ENCODE data around the gene AQP1. TPM values are rescaled to one million over a fixed set of nuclear protein-coding genes. Genes with fewer than 3 reads are reported as not detected.

Gene AQP1
- total and polyA plus RNA-seq, 3 donors from 2014 or later: 15.2 to 55.8 (median 28.1) TPM

DNA sequence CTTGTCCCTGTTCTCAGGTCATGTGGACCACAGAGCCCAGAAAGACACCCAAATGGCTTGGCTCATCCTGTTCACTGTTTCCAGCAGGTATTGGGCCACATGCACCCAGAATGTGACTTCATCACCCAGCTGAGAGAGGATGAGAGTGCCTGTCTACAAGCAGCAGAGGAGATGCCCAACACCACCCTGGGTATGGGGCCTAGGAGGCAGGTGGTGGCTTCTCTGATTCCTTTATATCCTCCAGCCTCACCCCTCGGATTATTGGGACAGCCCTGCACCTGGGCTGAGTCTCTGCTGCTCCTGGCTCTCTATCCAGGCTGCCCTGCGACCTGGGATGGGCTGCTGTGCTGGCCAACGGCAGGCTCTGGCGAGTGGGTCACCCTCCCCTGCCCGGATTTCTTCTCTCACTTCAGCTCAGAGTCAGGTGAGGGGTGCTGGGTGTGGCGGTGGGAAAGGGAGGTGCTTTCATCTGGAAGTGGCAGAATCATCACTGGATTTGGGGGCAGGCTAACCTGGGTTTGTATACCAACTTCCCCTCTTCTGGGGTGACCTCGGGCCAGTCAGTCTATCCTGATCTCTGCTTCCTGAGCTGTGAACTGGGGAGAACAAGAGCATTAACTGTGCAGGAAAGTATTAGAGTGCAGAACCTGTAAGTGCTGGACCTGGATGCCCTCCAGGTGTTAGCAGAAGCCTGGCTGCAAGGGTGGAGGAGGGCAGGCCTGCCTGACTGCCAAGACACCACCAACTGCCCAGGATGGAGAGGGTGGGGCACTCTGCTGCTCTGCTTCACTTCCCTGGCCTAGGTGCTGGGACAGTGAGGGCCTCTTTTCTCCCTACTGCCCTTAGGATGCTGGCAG is 57.3 kb downstream of the AQP1 start:
- H3K4me3 ChIP-seq: no peak overlapping the region
- no peaks in the 10 kb centered on the region for H3K4me1 ChIP-seq
- intact Hi-C loops (cut with DNase I; ENCODE audit: low total_unique reads): no loop called here
- H3K9me3 ChIP-seq: no peaks in the 10 kb centered on the region
- H3K27me3 ChIP-seq: no peaks in the 10 kb centered on the region
- 86 to 95% methylated on average over 7 of the region's 7 CpGs for WGBS, 2 donors
- no peak overlapping the region for H3K27ac ChIP-seq
- DNase-seq: no peak
- no peaks in the 10 kb centered on the region for H3K36me3 ChIP-seq (ENCODE audit: low read depth, missing control alignments)
- TF ChIP-seq, protein P1, sequence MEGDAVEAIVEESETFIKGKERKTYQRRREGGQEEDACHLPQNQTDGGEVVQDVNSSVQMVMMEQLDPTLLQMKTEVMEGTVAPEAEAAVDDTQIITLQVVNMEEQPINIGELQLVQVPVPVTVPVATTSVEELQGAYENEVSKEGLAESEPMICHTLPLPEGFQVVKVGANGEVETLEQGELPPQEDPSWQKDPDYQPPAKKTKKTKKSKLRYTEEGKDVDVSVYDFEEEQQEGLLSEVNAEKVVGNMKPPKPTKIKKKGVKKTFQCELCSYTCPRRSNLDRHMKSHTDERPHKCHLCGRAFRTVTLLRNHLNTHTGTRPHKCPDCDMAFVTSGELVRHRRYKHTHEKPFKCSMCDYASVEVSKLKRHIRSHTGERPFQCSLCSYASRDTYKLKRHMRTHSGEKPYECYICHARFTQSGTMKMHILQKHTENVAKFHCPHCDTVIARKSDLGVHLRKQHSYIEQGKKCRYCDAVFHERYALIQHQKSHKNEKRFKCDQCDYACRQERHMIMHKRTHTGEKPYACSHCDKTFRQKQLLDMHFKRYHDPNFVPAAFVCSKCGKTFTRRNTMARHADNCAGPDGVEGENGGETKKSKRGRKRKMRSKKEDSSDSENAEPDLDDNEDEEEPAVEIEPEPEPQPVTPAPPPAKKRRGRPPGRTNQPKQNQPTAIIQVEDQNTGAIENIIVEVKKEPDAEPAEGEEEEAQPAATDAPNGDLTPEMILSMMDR (IDR thresholded peaks at IDR 0.05): no peak
- no peak for TF ChIP-seq POLR2A (IDR thresholded peaks at IDR 0.05)

DNA sequence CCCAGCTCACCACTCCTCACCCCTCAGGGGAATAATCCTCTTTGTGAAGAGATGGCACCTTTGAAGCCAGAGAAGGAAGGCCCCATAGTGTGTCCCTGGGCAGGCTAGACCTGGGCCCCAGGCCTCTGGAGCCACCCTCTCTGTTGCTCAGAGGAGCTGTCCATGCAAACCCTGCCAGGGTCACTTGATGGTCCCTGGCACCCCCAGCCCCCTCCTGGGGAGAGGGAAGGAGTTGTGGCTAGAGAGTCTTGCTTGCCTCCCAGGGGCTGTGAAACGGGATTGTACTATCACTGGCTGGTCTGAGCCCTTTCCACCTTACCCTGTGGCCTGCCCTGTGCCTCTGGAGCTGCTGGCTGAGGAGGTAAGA is 57.9 kb downstream of the AQP1 start:
- no peak overlapping the region for H3K27ac ChIP-seq
- H3K27me3 ChIP-seq: no peaks in the 10 kb centered on the region
- no peaks in the 10 kb centered on the region for H3K9me3 ChIP-seq
- no peak for DNase-seq
- 85% methylated on average over 1 of the region's 1 CpG; no CpG with 5 or more reads in 1 of the 2 donors for WGBS, 2 donors
- TF ChIP-seq, protein P1 (IDR thresholded peaks at IDR 0.05): no peak
- TF ChIP-seq POLR2A (IDR thresholded peaks at IDR 0.05): no peak
- no peaks in the 10 kb centered on the region for H3K4me1 ChIP-seq
- H3K36me3 ChIP-seq (ENCODE audit: low read depth, missing control alignments): no peaks in the 10 kb centered on the region
- intact Hi-C loops (cut with DNase I; ENCODE audit: low total_unique reads): no loop called here
- no peak overlapping the region for H3K4me3 ChIP-seq

DNA sequence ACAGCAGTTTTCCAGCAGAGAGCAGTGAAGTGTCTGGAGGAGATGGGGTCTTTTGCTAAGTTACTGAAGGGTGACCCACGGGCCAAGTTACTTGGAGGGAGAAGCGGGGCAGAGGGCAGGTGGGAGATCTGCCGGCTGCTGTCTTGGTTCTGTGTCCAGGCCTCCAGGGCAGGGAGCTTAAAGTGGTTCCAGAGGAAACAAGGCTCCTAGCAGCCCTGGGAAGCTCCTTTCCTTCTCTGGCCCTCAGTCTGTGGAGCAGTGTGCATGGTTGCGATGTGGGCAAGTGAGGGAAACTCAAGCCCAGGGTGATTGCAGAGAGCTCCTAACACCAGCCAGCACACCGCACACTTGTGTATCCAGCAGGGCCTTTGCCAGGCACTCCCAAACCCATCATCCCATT is 58.4 kb downstream of the AQP1 start:
- Histone ChIP-seq H3K36me3 (ENCODE audit: low read depth, missing control alignments) (no peaks in the 10 kb centered on the region), H3K9me3 (no peaks in the 10 kb centered on the region), H3K27me3 (no peaks in the 10 kb centered on the region), H3K4me1 (no peaks in the 10 kb centered on the region), H3K4me3 (no peak overlapping the region), H3K27ac (no peak overlapping the region)
- WGBS, 2 donors: 82 to 96% methylated on average over 4 to 5 of the region's 5 CpGs
- TF ChIP-seq POLR2A (IDR thresholded peaks at IDR 0.05): no peak
- TF ChIP-seq, protein P1 (IDR thresholded peaks at IDR 0.05): no peak
- DNase-seq: no peak
- intact Hi-C loops (cut with DNase I; ENCODE audit: low total_unique reads): loop anchor here (10.0 kb wide), 2 partner anchors 165 to 235 kb away; no protein-coding TSS in a partner anchor

DNA sequence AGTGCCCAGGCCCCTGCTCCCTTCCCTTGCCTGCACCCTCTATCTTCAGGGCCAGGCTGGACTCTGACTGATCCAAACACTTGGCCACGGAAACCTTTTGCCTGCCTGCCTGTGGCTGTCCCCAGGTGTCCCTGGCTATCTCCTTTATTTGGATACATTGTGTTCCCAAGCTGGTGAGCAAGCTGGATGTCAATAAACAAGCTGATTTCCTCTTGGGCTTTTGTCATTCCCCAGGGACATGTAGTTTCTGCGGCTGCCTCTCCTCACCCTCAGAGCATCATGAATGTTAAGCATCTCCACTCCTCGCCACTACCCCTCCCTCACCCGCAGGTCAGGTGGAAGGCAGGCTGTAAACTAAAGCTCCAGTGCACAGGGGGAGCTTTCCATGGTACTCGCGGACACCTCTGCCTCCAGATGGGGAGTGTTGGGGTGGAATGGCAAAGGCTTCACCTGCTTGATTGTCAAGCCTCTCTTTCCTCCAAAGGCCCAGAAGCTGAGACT is 59.0 kb downstream of the AQP1 start:
- no peaks in the 10 kb centered on the region for H3K9me3 ChIP-seq
- no peaks in the 10 kb centered on the region for H3K36me3 ChIP-seq (ENCODE audit: low read depth, missing control alignments)
- TF ChIP-seq, protein P1 (IDR thresholded peaks at IDR 0.05): no peak
- TF ChIP-seq POLR2A (IDR thresholded peaks at IDR 0.05): no peak
- intact Hi-C loops (cut with DNase I; ENCODE audit: low total_unique reads): loop anchor here (10.0 kb wide), 2 partner anchors 166 to 236 kb away; no protein-coding TSS in a partner anchor
- 47 to 55% methylated on average over 6 of the region's 6 CpGs for WGBS, 2 donors
- no peaks in the 10 kb centered on the region for H3K27me3 ChIP-seq
- no peak overlapping the region for H3K27ac ChIP-seq
- no peak for DNase-seq
- no peak overlapping the region for H3K4me3 ChIP-seq
- no peaks in the 10 kb centered on the region for H3K4me1 ChIP-seq

Data from testis (tissue), 3 donors.